Stimulated activated naive CD4-positive, alpha-beta T cell treated with Interleukin-2 at 50 U/mL for 16 hours (primary cell): ENCODE measurements around the gene CCNDBP1.

ENCODE experiments used
- DNase-seq: peaks from one replicate; lab custom pipeline; 2025; lab: John Stamatoyannopoulos, UW

CCNDBP1 gene

GRCh38 chr15:43246261-43246774 lies 61.1 kb downstream of the CCNDBP1 start:
- DNase-seq: no peak
